Progenitor cell of endocrine pancreas (in vitro differentiated cells): ENCODE results near the gene CTNNB1. TPM values are rescaled to one million over a fixed set of nuclear protein-coding genes. Genes with fewer than 3 reads are reported as not detected.

Experiments used
- DNase-seq: peaks from one replicate; pipeline ENCODE4 v3.0.0; 2021; ENCODE audit warnings: low spot score; ENCODE audit not compliant: unreplicated experiment
- H3K27ac Mint-ChIP-seq: 2 replicates; pipeline ENCODE4 v1.8.0; 2021; ENCODE audit warnings: mild to moderate bottlenecking, moderate library complexity, mixed read lengths
- H3K27me3 Mint-ChIP-seq: 2 replicates; pipeline ENCODE4 v1.8.0; 2021; ENCODE audit warnings: mixed read lengths
- H3K36me3 Mint-ChIP-seq: 2 replicates; pipeline ENCODE4 v1.8.0; 2022; ENCODE audit warnings: mixed read lengths; ENCODE audit not compliant: insufficient read depth
- H3K4me1 Mint-ChIP-seq: 2 replicates; pipeline ENCODE4 v1.8.0; 2021; ENCODE audit warnings: low read depth, mixed read lengths
- H3K4me3 Mint-ChIP-seq: 2 replicates; pipeline ENCODE4 v1.8.0; 2021; ENCODE audit warnings: low read depth, mild to moderate bottlenecking, moderate library complexity, mixed read lengths
- H3K9me3 Mint-ChIP-seq: 2 replicates; pipeline ENCODE4 v1.8.0; 2021; ENCODE audit warnings: low read depth, mixed read lengths
- CTCF ChIP-seq: fragments of 200-600 bp; sonication (generic); IDR thresholded peaks from one replicate; pipeline ENCODE4 v1.5.0; 2021; ENCODE audit warnings: antibody characterized with exemption, mild to moderate bottlenecking; ENCODE audit not compliant: unreplicated experiment
- total RNA-seq: library from RNA; stranded (reverse); gene quantifications from 2 replicates; pipeline ENCODE4 v1.2.1, GENCODE V29; 2021

Gene CTNNB1
- total RNA-seq, 1 donor from 2014 or later = 504 TPM

GRCh38 chr3:41250825-41251224, 51.5 kb downstream of the CTNNB1 start:
- DNase-seq = no peak
- Mint-ChIP-seq H3K27me3 (no peaks in the 10 kb centered on the region), H3K9me3 (peaks cover 4% of the 10 kb centered on the region), H3K4me1 (no peaks in the 10 kb centered on the region), H3K27ac (no peak overlapping the region), H3K4me3 (no peak overlapping the region), H3K36me3 (no peaks in the 10 kb centered on the region)
- TF ChIP-seq CTCF = no peak

GRCh38 chr3:41251593-41251992, 52.3 kb downstream of the CTNNB1 start:
- Mint-ChIP-seq H3K36me3 (no peaks in the 10 kb centered on the region), H3K27ac (no peak overlapping the region)

GRCh38 chr3:41258239-41258800, 59.0 kb downstream of the CTNNB1 start:
- H3K27me3 Mint-ChIP-seq = no peaks in the 10 kb centered on the region
- peaks cover 4% of the 10 kb centered on the region for H3K9me3 Mint-ChIP-seq
- H3K4me1 Mint-ChIP-seq = no peaks in the 10 kb centered on the region
- no peak for DNase-seq
- H3K36me3 Mint-ChIP-seq = no peaks in the 10 kb centered on the region
- no peak for TF ChIP-seq CTCF
- H3K27ac Mint-ChIP-seq = no peak overlapping the region
- H3K4me3 Mint-ChIP-seq = no peak overlapping the region

More at GRCh38 chr3:41251593-41251992, 52.3 kb downstream of the CTNNB1 start:
- Mint-ChIP-seq H3K27me3 (no peaks in the 10 kb centered on the region), H3K4me3 (no peak overlapping the region), H3K9me3 (peaks cover 4% of the 10 kb centered on the region), H3K4me1 (no peaks in the 10 kb centered on the region)
- no peak for DNase-seq
- TF ChIP-seq CTCF = no peak

GRCh38 chr3:41259449-41260062, 60.3 kb downstream of the CTNNB1 start:
- no peak for DNase-seq
- no peak for TF ChIP-seq CTCF
- no peaks in the 10 kb centered on the region for H3K9me3 Mint-ChIP-seq
- no peaks in the 10 kb centered on the region for H3K27me3 Mint-ChIP-seq
- H3K36me3 Mint-ChIP-seq = no peaks in the 10 kb centered on the region
- H3K4me1 Mint-ChIP-seq = no peaks in the 10 kb centered on the region
- H3K4me3 Mint-ChIP-seq = no peak overlapping the region
- no peak overlapping the region for H3K27ac Mint-ChIP-seq

GRCh38 chr3:41260063-41260450, 60.8 kb downstream of the CTNNB1 start:
- no peaks in the 10 kb centered on the region for H3K9me3 Mint-ChIP-seq
- DNase-seq = no peak

More at GRCh38 chr3:41260063-41260450, 60.8 kb downstream of the CTNNB1 start:
- Mint-ChIP-seq H3K36me3 (no peaks in the 10 kb centered on the region), H3K4me3 (no peak overlapping the region), H3K4me1 (no peaks in the 10 kb centered on the region), H3K27ac (no peak overlapping the region), H3K27me3 (no peaks in the 10 kb centered on the region)
- no peak for TF ChIP-seq CTCF
